Subcutaneous adipose tissue (tissue), 4 donors: ENCODE results near the gene POU3F1. TPM values are rescaled to one million over a fixed set of nuclear protein-coding genes. Genes with fewer than 3 reads are reported as not detected.

Experiments
- CTCF ChIP-seq: fragments of 450-650 bp; IDR thresholded peaks from one replicate; pipeline ENCODE4 v1.5.1; 2016; ENCODE audit warnings: low read depth, mild to moderate bottlenecking, control low read depth, antibody characterized with exemption, moderate library complexity
- total RNA-seq, 4 donors: library from RNA; depleted of rRNA; stranded (reverse); fragments of >200 nt; gene quantifications; one replicate each; pipeline ENCODE4 v1.1.0, GENCODE V29; 2016

POU3F1 gene
- total RNA-seq, 4 donors from 2014 or later, result not detected

- no peak for TF ChIP-seq CTCF
These were observed 43.2 kb upstream of the POU3F1 start for GRCh38 chr1:38089712-38090360.

DNA sequence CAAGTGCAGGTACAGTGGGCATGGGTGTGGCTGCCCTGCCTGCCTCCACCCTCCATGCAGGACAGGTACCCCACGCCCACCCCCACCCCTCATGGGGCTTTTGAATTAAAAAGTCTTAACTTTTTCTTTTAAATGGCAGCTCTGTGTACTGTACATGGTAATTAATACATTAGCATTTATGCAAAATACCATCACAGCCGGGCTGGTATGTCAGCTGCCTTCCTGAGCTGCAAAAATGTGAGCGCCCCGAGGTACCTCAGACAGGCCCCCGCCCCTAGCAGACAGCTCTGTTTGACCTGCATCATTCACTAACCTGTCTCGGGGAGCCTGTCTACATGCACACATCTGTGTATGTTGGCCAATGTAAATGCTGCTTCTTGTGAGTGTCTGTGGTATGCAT lies 42.2 kb upstream of the POU3F1 start:
- TF ChIP-seq CTCF, result no peak

DNA sequence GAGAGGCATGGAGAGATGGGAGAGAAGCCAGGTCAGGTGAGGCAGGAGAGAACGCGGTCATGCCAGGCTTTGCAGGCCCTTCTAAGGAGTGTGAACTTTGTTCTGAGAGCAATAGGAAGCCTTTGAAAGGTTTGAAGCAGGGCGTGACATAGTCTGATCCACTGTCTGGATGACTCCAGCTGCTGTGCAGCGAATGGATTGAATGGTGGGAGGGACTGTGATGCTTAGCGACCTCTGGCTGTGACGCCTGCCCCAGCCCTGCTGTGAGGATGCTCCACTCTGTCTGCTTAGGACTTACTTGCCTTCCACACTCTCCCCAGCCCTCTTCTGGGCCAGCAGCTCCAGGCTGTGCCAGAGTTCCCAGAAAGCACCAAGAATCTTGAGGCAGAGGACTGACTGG lies 41.8 kb upstream of the POU3F1 start:
- no peak for TF ChIP-seq CTCF

DNA sequence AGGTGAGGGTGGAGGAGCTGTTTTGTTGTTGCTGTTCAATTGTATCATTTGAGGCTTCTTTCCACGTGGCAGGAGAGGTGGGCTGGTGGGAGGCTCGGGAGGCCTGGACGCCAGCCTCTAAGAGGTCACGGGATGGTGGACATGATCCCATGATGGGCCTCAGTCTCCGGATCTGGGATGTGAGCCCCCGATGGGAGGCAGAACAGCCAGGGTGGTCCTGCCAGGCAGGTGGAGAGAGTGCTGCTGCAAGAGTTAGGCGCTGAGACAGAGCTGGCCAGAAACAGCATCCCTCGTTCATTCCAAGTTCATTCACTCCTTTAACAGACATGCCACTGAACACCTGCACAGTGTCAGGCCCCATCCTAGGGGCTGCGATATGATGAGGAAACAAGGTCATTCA lies 41.1 kb upstream of the POU3F1 start:
- TF ChIP-seq CTCF, result no peak

DNA sequence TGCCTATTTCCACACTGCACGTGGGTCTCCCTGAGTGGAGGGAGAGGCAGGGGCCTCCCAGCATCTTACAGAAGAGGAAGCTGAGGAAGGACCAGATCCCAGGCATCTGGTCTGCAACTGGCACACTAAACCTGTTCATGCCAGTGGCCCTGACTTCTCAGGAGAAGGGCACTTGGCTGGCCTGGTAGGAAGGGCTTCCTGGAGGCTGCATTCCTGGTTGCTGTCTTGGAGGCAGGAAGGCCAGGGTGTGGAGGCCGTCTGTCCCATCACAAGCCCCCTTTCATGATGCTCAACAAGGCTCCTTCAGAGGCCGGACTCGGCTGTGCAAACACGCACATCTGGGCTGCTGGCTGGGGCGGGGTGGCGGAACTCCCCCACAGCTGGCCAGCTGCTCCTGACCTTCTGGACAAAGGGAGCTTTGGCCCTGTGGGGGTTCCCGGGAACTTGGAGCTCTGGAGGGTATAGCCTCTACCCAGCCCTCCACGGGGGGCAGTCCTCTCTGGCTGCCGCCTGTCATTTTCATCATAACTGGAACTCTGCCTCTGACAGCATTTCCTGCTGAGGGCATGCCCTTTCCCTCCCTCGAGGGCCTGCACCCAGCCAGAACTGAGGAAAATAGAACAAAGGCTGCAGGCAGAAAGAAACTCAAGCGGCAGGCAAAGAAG lies 39.2 kb upstream of the POU3F1 start:
- TF ChIP-seq CTCF, result no peak

GRCh38 chr1:38084700-38085099 lies 38.1 kb upstream of the POU3F1 start:
- TF ChIP-seq CTCF, result no peak

GRCh38 chr1:38084113-38084512 lies 37.5 kb upstream of the POU3F1 start:
- TF ChIP-seq CTCF, result no peak
